Breast epithelium (tissue), 4 donors: Measurements from ENCODE around the gene APRT. TPM values are rescaled to one million over a fixed set of nuclear protein-coding genes. Genes with fewer than 3 reads are reported as not detected.

Experiments used
- DNase-seq, 2 donors: peaks; one replicate each; pipeline ENCODE4 v3.0.0-alpha.2; 2019; ENCODE audit warnings: low spot score in 2 of 2
- H3K27ac ChIP-seq, 2 donors: fragments of 200-600 bp; sonication (generic) in 1 of 2; one replicate each; pipeline ENCODE4 v1.5.1; 2016 to 2019; ENCODE audit warnings: mild to moderate bottlenecking in 1 of 2
- H3K27me3 ChIP-seq, 2 donors: fragments of 200-600 bp; sonication (generic) in 1 of 2; one replicate each; pipeline versions ENCODE4 v1.5.1 to v1.6.0; 2017 to 2019; ENCODE audit warnings: control low read depth in 1 of 2, mild to moderate bottlenecking in 1 of 2
- H3K36me3 ChIP-seq: fragments of 200-600 bp; one replicate; pipeline ENCODE4 v1.5.1; 2019
- H3K4me1 ChIP-seq, 2 donors: fragments of 200-600 bp; sonication (generic); one replicate each; pipeline ENCODE4 v1.5.1; 2016 to 2019; ENCODE audit warnings: control low read depth in 1 of 2
- H3K4me3 ChIP-seq, 3 donors: fragments of 200-600 bp; sonication (generic); 1 replicate in 2 of 3; 2 replicates in 1 of 3; pipeline ENCODE4 v1.5.1; 2016 to 2019; ENCODE audit warnings: mild to moderate bottlenecking in 3 of 3, moderate library complexity in 2 of 3
- H3K9me3 ChIP-seq, 2 donors: fragments of 200-600 bp; sonication (generic) in 1 of 2; one replicate each; pipeline ENCODE4 v1.5.1; 2016 to 2019; ENCODE audit warnings: control low read depth in 1 of 2
- CTCF ChIP-seq, 3 donors: fragments of 450-650 bp; IDR thresholded peaks; one replicate each; pipeline ENCODE4 v1.5.1; 2016 to 2017; ENCODE audit warnings: antibody characterized with exemption in 3 of 3, mild to moderate bottlenecking in 3 of 3, moderate library complexity in 3 of 3
- POLR2A ChIP-seq: fragments of 450-650 bp; IDR thresholded peaks from one replicate; pipeline ENCODE4 v1.6.1; 2016; ENCODE audit warnings: antibody characterized with exemption, mild to moderate bottlenecking, moderate library complexity
- POLR2AphosphoS5 ChIP-seq, 3 donors: sonication (generic); formaldehyde crosslinking; IDR thresholded peaks; one replicate each; pipeline ENCODE4 v1.6.1; 2017; ENCODE audit warnings: antibody characterized with exemption in 3 of 3
- intact Hi-C: fragments of 100-400 bp; cut with DNase I; formaldehyde crosslinking; loops from one replicate; pipeline ENCODE4 v1.15.1; 2023; ENCODE audit warnings: low total_unique reads
- total RNA-seq, 3 donors: library from RNA; depleted of rRNA; stranded (reverse); fragments of >200 nt; gene quantifications; one replicate each; pipeline ENCODE4 v1.1.0, GENCODE V29; 2016

Gene APRT
- total RNA-seq, 3 donors from 2014 or later = 93.8 to 152 (median 126) TPM

GRCh38 chr16:88810166-88810911 is 1.4 kb downstream of the APRT start:
- DNase-seq = no peak
- H3K27me3 ChIP-seq = no peaks in the 10 kb centered on the region
- no peaks in the 10 kb centered on the region for H3K36me3 ChIP-seq
- H3K4me3 ChIP-seq = peak overlapping the region; percentile 71 to 89 (median 88)
- H3K9me3 ChIP-seq = no peaks in the 10 kb centered on the region
- H3K27ac ChIP-seq = peak overlapping the region; percentile 85 to 92
- TF ChIP-seq CTCF (IDR thresholded peaks at IDR 0.05) = no peak
- no peak for TF ChIP-seq POLR2A
- no peak for TF ChIP-seq POLR2AphosphoS5 (IDR thresholded peaks at IDR 0.05)
- H3K4me1 ChIP-seq = peaks cover 14% of the 10 kb centered on the region in 2 donors
- intact Hi-C loops = no loop called here

- no peaks in the 10 kb centered on the region for H3K36me3 ChIP-seq
- TF ChIP-seq POLR2AphosphoS5 (IDR thresholded peaks at IDR 0.05) (no peak), POLR2A (no peak), CTCF (IDR thresholded peaks at IDR 0.05) (no peak)
- intact Hi-C loops = no loop called here
- H3K9me3 ChIP-seq = no peaks in the 10 kb centered on the region
- no peak for DNase-seq
- H3K27ac ChIP-seq = peak overlapping the region; percentile 85 to 92
- H3K27me3 ChIP-seq = no peaks in the 10 kb centered on the region
- H3K4me1 ChIP-seq = peaks cover 14 to 17% of the 10 kb centered on the region in 2 donors
- H3K4me3 ChIP-seq = peak overlapping the region in 1 of 3 donors; percentile 89
These were observed 2.0 kb downstream of the APRT start for GRCh38 chr16:88809676-88810165.

GRCh38 chr16:88809068-88809675 is 2.6 kb downstream of the APRT start:
- H3K36me3 ChIP-seq = no peaks in the 10 kb centered on the region
- H3K27me3 ChIP-seq = no peaks in the 10 kb centered on the region
- H3K4me3 ChIP-seq = no peak overlapping the region
- peaks cover 18 to 21% of the 10 kb centered on the region in 2 donors for H3K4me1 ChIP-seq
- no peak for TF ChIP-seq CTCF (IDR thresholded peaks at IDR 0.05)
- TF ChIP-seq POLR2AphosphoS5 (IDR thresholded peaks at IDR 0.05) = no peak
- TF ChIP-seq POLR2A = no peak
- intact Hi-C loops = no loop called here
- H3K27ac ChIP-seq = peak overlapping the region in 1 of 2 donors; percentile 9
- no peaks in the 10 kb centered on the region for H3K9me3 ChIP-seq
- no peak for DNase-seq

- Histone ChIP-seq H3K4me1 (peaks cover 21 to 23% of the 10 kb centered on the region in 2 donors), H3K9me3 (no peaks in the 10 kb centered on the region), H3K36me3 (no peaks in the 10 kb centered on the region), H3K27ac (no peak overlapping the region), H3K4me3 (no peak overlapping the region), H3K27me3 (no peaks in the 10 kb centered on the region)
- no peak for DNase-seq
- TF ChIP-seq CTCF (IDR thresholded peaks at IDR 0.05) (no peak), POLR2AphosphoS5 (IDR thresholded peaks at IDR 0.05) (no peak), POLR2A (no peak)
- intact Hi-C loops = no loop called here
These were observed 3.9 kb downstream of the APRT start for GRCh38 chr16:88807626-88808453.
